ENCODE results near the gene LRIT1.

The LRIT1 gene

DNA sequence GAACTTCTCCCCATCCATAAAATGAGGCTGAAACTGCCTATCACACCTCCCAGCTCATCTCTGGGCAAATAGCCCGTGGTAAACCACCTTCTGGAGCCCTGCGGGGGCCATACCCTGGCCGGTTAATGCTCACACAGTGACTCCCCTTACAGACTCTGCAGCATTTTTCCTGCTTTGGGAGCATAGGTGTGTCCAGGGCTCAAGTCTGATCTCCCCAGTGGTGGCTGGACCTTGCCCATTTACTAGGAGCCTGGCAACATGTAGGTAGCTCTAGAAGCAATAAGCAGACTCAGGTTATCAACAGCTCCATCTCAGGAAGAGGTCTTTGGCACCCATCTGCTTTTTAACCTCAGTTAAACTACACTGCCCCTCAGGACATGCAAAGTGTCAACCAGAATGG is 52.5 kb downstream of the LRIT1 start:
- no peaks in the 10 kb centered on the region for H3K4me1 ChIP-seq (ENCODE audit: control insufficient read depth, insufficient read depth, low read length)

DNA sequence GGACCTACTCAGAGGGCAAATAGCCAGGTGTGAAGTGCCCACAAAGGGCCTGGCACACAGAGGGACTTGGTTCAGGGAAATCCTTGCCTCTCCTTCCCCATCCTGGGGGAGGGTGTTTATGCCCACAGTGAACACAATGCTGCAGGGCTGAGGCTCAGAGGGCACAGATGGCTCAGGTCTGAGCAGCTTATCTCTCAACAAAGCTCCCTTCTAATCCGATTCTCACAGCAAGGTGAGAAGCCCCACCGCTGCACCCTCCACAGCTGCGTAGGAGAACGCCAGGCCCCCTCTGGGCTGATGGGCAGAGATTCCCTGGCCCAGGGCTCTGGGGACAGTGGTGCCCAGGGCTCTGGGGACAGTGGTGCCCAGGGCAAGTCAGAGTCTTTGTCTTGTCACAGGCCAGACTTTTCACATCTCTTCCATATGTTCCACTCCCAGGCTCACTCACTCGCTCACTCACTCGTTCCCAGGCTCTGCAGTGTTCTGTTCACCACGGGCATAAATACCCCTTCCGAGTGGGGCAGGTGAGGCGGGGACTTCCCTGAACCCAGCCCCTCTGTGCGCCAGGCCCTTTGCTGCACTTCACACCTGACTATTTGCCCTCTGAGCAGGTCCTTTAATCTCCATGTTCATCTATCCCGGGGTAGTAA is 55.7 kb downstream of the LRIT1 start:
- Histone ChIP-seq H3K27me3 (ENCODE audit: control insufficient read depth, insufficient read depth, low read length) (no peaks in the 10 kb centered on the region), H3K27ac (ENCODE audit: low read depth, low read length) (no peak overlapping the region)

More for the DNA sequence above, 52.5 kb downstream of the LRIT1 start:
- Histone ChIP-seq H3K36me3 (ENCODE audit: control insufficient read depth, insufficient read depth, low read length) (no peaks in the 10 kb centered on the region), H3K27me3 (ENCODE audit: control insufficient read depth, insufficient read depth, low read length) (peaks cover 13% of the 10 kb centered on the region), H3K4me3 (ENCODE audit: low read depth, low read length) (no peak overlapping the region), H3K27ac (ENCODE audit: low read depth, low read length) (no peak overlapping the region), H3K9me3 (ENCODE audit: control insufficient read depth, insufficient read depth, low read length) (no peaks in the 10 kb centered on the region), H3K9ac (ENCODE audit: low read depth, low read length) (no peak overlapping the region)

DNA sequence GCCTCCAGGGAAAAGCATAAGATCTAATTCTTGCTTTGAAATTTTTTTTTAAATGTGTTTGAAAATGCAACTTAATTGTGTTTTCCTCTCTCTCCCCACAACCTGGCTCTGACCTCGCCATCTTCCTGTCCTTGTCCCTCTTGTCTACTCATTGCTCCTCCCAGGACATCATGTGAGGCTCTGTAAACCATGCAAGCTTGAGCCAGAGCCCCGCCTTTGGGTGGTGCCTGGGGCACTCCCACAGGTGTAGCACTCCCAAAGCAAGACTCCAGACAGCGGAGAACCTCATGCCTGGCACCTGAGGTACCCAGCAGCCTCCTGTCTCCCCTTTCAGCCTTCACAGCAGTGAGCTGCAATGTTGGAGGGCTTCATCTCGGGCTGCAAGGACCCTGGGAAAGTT is 56.8 kb downstream of the LRIT1 start:
- Histone ChIP-seq H3K36me3 (ENCODE audit: control insufficient read depth, insufficient read depth, low read length) (no peaks in the 10 kb centered on the region), H3K27me3 (ENCODE audit: control insufficient read depth, insufficient read depth, low read length) (no peaks in the 10 kb centered on the region), H3K27ac (ENCODE audit: low read depth, low read length) (no peak overlapping the region), H3K9ac (ENCODE audit: low read depth, low read length) (no peak overlapping the region), H3K4me3 (ENCODE audit: low read depth, low read length) (no peak overlapping the region), H3K4me1 (ENCODE audit: control insufficient read depth, insufficient read depth, low read length) (peaks cover under 1% of the 10 kb centered on the region; the same call in 1 of the 2 replicates), H3K9me3 (ENCODE audit: control insufficient read depth, insufficient read depth, low read length) (no peaks in the 10 kb centered on the region)

More for the DNA sequence above, 55.7 kb downstream of the LRIT1 start:
- Histone ChIP-seq H3K4me1 (ENCODE audit: control insufficient read depth, insufficient read depth, low read length) (no peaks in the 10 kb centered on the region), H3K9ac (ENCODE audit: low read depth, low read length) (no peak overlapping the region), H3K4me3 (ENCODE audit: low read depth, low read length) (no peak overlapping the region), H3K36me3 (ENCODE audit: control insufficient read depth, insufficient read depth, low read length) (no peaks in the 10 kb centered on the region), H3K9me3 (ENCODE audit: control insufficient read depth, insufficient read depth, low read length) (no peaks in the 10 kb centered on the region)

DNA sequence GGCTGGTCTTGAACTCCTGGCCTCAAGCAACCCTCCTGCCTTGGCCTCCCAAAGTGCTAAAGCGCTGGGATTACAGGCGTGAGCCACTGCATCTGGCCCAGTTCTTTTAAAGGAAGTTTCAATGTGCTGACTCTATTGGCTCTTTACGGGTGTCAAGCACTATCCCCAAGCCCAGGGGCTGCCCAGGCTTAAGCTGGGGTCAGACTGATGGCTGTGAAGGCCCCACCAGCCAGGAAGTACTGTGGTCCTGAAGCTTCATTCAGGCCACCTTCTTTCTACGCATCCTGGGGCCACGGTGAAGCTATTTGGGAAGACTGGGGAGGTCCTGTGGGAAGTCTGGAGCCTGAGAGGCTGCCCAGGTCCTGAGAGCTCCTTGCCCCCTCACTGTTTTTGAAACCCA is 59.7 kb downstream of the LRIT1 start:
- Histone ChIP-seq H3K4me3 (ENCODE audit: low read depth, low read length) (no peak overlapping the region), H3K27me3 (ENCODE audit: control insufficient read depth, insufficient read depth, low read length) (no peaks in the 10 kb centered on the region), H3K4me1 (ENCODE audit: control insufficient read depth, insufficient read depth, low read length) (peaks cover 7% of the 10 kb centered on the region; the same call in 1 of the 2 replicates), H3K27ac (ENCODE audit: low read depth, low read length) (no peak overlapping the region), H3K9me3 (ENCODE audit: control insufficient read depth, insufficient read depth, low read length) (no peaks in the 10 kb centered on the region), H3K36me3 (ENCODE audit: control insufficient read depth, insufficient read depth, low read length) (no peaks in the 10 kb centered on the region), H3K9ac (ENCODE audit: low read depth, low read length) (no peak overlapping the region)
